Suprapubic skin (tissue), 4 donors: ENCODE measurements around the gene MUL1.

Source experiments
- EP300 ChIP-seq: sonication (generic); formaldehyde crosslinking; IDR thresholded peaks from one replicate; pipeline ENCODE4 v1.6.1; 2017; ENCODE audit warnings: antibody characterized with exemption
- POLR2A ChIP-seq, 2 donors: fragments of 450-650 bp; IDR thresholded peaks; one replicate each; pipeline ENCODE4 v1.6.1; 2017; ENCODE audit warnings: antibody characterized with exemption in 2 of 2, mild to moderate bottlenecking in 2 of 2, moderate library complexity in 2 of 2
- POLR2AphosphoS5 ChIP-seq, 3 donors: sonication (generic); formaldehyde crosslinking; IDR thresholded peaks; one replicate each; pipeline ENCODE4 v1.6.1; 2017; ENCODE audit warnings: antibody characterized with exemption in 3 of 3
- TF ChIP-seq, protein P1 (sequence below), 2 donors: fragments of 200-600 bp in 1 of 2; fragments of 450-650 bp in 1 of 2; sonication (generic) in 1 of 2; IDR thresholded peaks; one replicate each; pipeline ENCODE4 v1.5.1; 2016 to 2019; ENCODE audit warnings: antibody characterized with exemption in 2 of 2, mild to moderate bottlenecking in 1 of 2, moderate library complexity in 1 of 2

DNA sequence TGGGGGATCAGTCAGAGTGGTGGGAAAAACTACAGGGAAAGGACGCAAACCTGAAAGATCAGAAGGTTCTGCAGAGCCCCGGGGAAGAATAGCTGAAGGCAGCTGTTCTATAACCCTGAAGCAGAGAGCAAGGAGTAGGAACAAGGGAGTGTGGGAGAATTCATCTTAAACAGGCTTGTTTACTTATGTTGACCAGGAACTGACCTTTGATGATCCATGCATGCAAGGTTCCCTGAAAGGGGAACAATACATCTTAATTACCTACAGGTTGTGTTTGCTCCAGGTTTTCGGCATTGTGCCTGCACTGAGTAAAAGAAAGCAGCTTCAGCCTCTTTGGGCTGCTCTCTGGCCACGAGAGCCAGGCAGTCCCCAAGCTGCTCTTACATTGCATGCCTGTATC is 25.7 kb upstream of the MUL1 start:
- TF ChIP-seq, protein P1, sequence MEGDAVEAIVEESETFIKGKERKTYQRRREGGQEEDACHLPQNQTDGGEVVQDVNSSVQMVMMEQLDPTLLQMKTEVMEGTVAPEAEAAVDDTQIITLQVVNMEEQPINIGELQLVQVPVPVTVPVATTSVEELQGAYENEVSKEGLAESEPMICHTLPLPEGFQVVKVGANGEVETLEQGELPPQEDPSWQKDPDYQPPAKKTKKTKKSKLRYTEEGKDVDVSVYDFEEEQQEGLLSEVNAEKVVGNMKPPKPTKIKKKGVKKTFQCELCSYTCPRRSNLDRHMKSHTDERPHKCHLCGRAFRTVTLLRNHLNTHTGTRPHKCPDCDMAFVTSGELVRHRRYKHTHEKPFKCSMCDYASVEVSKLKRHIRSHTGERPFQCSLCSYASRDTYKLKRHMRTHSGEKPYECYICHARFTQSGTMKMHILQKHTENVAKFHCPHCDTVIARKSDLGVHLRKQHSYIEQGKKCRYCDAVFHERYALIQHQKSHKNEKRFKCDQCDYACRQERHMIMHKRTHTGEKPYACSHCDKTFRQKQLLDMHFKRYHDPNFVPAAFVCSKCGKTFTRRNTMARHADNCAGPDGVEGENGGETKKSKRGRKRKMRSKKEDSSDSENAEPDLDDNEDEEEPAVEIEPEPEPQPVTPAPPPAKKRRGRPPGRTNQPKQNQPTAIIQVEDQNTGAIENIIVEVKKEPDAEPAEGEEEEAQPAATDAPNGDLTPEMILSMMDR (IDR thresholded peaks at IDR 0.05), result no peak
- TF ChIP-seq EP300 (no peak), POLR2A (IDR thresholded peaks at IDR 0.05) (no peak), POLR2AphosphoS5 (IDR thresholded peaks at IDR 0.05) (no peak)
